ENCODE measurements around the gene STARD10.
A peak's percentile ranks its signal among the peaks of the same experiment; 100 is the strongest.
"Not testable (repeated sequence)": the region's sequence is repeated elsewhere in the genome, so short reads cannot be mapped to it uniquely, and the experiment has no call there.

The STARD10 gene, protein sequence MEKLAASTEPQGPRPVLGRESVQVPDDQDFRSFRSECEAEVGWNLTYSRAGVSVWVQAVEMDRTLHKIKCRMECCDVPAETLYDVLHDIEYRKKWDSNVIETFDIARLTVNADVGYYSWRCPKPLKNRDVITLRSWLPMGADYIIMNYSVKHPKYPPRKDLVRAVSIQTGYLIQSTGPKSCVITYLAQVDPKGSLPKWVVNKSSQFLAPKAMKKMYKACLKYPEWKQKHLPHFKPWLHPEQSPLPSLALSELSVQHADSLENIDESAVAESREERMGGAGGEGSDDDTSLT

DNA sequence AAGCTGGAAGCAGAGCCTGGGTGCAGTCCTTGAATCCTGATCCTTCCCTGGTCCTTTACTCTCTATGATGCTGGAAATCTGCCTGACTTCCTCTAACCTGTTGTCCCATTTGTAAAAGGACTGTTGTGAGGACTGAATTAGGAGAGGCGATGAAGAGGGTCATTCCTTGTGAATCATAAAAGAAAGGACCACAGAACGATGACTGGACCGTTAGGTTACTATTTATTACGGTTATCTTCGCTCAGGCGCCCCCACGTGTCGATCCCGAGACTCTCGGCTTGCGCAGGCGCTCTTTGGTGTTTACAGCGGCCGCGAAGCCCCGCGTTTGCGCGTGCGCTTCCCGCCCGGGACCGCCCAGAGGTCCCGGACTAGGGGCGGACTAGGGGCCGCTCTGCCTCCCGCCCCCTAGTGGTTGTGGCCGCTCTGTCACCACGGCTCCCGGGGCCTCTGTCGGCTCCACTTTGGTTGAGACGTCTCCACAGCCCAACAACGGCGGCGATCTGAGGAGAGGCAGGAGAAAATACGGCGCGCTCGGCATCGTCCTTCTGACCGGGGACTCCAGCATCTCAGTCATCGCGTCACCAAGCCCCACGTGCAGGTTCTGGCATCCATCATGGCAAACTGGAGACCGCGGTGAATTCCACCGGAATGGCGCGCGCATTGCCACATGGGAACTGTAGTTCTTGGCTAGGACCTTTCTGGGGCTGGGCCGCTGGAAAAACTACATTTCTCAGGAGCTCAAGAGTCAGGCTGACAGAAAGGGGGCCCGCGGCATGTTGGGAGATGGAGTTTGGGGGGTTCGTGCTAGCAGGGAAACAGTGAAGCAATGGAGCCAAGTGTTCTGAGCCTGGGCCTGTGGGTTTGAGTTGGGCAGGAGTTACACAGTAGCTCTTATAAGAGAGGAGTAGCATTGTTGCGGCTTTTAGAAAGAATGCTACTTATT, at the start of gene STARD10:
Gene STARD10, minus strand, starts transcription at position 623 of the 943 bp plus-strand sequence. CDS start 12,866 bp downstream, outside the sequence.
- DNase-seq (ENCODE audit: low read depth in 1 of 2, low spot score in 1 of 2) = peak; percentile 87 to 92

- DNase-seq (ENCODE audit: low read depth in 1 of 2, low spot score in 1 of 2) = no peak
Observed at GRCh38 chr11:72842653-72843330, 48.9 kb upstream of the STARD10 start.

DNA sequence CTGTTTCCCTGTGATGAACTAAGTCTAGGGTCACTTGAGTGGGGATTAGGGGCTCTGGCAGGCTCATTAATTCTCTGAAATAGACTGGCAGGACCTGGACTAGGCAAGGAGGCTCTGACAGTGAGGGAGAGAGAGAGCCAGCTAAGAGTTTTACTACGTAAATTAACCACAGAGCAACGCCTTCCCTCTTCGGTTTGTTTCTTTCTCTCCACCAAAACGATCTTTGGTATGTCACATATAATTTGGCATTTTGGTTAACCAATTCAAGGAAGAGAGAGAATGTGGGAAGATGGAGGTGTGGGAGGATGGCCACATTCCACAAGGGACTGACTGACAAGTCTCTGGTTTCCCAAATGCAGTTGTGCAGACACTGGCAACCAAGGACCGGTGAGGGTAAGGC, 48.3 kb upstream of the STARD10 start:
- no peak for DNase-seq (ENCODE audit: low read depth in 1 of 2, low spot score in 1 of 2)

GRCh38 chr11:72841397-72841796, 47.5 kb upstream of the STARD10 start:
- no peak for DNase-seq (ENCODE audit: low read depth in 1 of 2, low spot score in 1 of 2)

- DNase-seq (ENCODE audit: low read depth in 1 of 2, low spot score in 1 of 2) = no peak
Observed at GRCh38 chr11:72840780-72841179, 46.9 kb upstream of the STARD10 start.

DNA sequence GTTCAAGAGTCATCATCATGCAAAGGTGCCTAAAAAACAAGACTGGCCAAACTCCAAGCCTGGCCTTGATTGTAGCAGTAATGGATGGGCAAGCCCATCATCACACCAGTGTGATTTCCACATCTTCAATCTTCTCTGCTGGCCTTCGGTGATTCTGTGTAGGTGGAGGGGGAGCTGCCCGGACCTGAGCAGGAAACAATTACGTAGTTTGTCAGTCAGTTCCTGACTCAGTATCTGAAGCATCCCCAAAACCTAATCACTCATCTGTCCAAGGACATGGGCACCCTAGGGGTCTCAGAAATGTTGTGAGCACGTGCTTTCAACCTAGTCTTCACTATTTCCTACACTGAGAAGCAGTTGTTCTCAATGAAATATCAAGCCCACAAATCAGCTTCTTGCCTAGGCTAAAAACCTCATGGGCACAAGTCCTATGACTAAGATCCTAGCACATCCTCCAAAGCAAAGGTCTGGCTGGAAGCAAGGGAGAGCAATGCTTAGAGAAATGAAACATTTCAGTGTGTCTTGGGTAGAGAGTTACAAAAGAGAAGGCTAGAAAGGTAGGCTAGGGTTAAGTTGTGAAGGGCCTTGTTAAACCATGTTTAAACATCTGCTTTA, 45.0 kb upstream of the STARD10 start:
- no peak for DNase-seq (ENCODE audit: low read depth in 1 of 2, low spot score in 1 of 2)

DNA sequence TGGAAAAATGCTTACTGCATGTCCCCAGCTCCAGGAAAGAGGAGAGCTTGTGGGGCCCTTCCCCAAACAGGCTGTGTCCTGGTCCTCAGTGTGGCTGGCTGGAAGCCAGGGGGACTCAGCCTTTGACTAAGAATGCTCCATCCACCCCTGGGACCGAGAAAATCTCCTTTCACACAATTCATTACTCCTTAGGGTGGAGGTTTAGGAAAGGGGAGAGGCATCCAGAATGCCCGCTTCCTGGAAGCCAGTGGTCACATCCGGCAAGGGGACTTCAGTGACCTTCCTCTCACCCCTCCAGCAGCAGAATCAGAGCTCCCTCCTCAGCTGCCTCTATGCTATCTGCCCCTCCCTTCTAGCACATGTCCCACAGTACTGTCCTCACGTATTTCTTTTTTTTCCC, 42.3 kb upstream of the STARD10 start:
- DNase-seq (ENCODE audit: low read depth in 1 of 2, low spot score in 1 of 2) = no peak

GRCh38 chr11:72834905-72835304, 41.1 kb upstream of the STARD10 start:
- no peak for DNase-seq (ENCODE audit: low read depth in 1 of 2, low spot score in 1 of 2)

DNA sequence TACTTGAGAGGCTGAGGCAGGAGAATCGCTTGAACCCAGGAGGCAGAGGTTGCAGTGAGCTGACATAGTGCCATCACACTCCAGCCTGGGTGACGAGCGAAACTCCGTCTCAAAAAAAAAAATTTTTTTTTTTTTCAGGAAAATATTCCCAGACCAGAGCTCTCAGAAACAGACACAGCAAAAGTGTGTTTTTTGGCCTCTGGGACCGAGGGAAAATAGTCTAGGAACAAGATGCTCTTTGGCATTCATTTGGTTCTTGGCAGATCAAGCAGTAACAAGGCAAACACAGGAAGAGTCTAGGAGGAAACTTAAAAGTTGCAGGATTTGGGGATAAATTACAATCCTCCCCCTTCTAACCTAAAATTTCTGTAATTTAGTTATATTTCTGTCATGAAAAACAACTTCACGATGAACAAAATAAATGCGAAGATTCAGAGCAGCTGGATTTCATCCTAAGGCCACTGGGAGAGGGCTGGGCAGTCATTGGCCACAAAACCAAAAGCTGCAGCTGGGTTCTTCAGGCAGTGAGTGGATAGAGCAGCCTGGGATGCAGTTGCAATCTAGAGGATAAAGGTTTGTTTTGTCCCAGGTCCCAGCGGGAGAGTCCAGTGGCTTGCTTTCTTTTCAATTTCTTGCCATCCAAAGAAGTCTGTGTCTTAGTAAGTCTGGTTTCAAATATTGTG, 40.1 kb upstream of the STARD10 start:
- DNase-seq (ENCODE audit: low read depth in 1 of 2, low spot score in 1 of 2) = no peak

DNA sequence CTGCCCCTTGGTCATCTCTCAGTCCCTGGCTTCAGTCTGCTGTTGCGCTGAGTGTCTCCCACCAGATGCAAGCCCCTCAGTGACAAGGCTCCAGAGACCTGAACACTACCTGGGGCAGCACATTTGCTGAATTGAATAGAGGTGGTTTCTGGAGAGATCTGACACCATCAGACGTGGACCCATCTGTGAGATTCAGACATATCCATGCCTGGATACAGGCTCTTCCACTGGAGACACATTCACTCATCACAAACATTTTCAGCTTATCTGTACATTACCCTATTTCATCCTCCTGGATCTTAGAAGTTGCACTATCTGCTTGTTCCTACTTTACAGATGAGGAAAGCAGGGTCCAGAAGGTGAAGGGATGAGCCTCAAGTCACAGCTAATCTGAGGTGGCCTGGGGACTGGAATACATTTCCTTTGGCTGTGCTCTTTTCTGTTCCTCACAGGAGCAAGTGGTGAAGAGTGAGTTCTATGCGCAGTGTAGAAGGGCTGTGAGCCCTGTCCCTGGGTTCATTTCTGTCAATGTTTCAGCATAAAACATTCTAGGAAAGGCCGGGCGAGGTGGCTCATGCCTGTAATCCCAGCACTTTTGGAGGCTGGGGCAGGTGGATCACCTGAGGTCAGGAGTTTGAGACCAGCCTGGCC, 39.4 kb upstream of the STARD10 start:
- no peak for DNase-seq (ENCODE audit: low read depth in 1 of 2, low spot score in 1 of 2)

DNA sequence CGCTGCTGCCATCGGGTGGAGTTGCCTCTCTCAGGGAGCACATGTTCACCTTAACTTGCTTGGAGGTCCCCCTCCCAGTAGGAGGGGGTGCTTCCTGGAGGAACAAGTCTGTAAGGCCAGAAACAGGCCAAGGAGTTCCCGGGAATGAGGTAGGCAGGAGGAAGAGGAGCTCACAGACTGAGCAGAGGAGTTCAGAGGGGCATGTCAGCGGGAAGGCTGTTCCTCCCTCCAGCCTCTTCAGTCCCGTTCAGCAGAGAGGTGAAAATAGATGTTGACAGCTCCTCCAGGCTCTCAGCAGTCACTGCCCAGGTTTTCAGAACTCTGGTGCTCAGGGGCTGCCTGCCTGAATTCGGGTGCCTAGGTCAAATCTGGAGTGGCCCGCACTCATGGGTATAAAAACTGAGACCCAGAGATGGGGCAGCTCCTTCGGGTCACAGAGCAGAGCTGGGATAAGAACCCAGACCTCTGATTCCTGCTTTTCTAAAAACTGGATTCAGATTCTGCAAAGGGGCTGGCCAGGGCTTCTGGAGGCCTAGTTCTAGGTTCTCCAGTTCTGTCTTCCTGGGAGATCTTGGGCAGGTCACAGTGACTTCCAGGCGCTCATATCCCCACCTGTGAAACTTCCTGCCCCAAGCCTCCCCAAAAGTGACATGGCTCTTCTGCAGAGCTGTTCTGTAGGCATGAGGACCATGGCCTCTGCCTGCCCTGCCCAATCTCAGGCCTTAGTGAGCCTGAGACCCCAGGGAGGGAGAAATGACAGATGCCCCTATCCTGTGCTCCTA, 38.6 kb upstream of the STARD10 start:
- no peak for DNase-seq (ENCODE audit: low read depth in 1 of 2, low spot score in 1 of 2)

- no peak for DNase-seq (ENCODE audit: low read depth in 1 of 2, low spot score in 1 of 2)
Observed at GRCh38 chr11:72831521-72832300, 37.9 kb upstream of the STARD10 start.

GRCh38 chr11:72829884-72830533, 36.2 kb upstream of the STARD10 start:
- no peak for DNase-seq (ENCODE audit: low read depth in 1 of 2, low spot score in 1 of 2)

DNA sequence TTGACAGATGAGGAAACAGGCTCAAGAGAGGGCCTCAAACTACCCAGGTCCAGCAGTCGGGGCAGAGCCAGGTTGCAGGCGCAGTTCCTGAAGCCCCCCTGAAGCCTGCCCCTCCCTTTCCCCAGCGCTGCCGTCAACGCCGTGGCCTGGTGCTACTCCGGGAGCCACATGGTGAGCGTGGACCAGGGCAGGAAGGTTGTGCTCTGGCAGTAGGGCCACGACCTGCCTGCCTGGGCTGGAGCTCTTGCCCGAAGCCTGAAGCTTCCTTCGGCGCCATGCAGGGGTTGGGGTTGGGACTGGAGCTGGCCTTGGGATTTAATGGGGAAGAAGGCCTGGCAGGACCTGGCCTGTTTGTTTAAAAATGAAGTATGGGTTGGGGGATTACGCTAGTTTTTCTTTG, 35.3 kb upstream of the STARD10 start:
- no peak for DNase-seq (ENCODE audit: low read depth in 1 of 2, low spot score in 1 of 2)

- no peak for DNase-seq (ENCODE audit: low read depth in 1 of 2, low spot score in 1 of 2)
Observed at GRCh38 chr11:72828692-72829101, 34.9 kb upstream of the STARD10 start.

DNA sequence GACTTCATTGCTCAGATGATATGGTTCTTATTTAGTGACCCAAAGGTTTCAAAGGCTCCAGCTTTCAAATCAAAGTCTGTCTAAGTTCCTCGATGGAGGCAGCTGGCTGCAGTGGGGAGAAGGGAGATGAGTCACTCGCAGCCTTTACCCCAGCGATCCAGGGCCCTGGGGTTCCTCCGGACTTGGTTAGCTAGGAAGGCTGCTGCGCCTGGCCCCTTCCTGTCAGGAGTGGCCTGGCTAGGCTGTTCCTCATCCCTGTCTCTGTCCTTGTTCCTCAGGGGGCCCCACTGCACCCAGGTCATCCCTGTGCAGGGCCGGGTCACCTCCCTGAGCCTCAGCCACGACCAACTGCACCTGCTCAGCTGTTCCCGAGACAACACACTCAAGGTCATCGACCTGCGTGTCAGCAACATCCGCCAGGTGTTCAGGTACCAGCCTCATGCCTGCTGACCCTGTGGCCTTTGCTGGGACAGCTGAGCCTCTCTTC, 34.3 kb upstream of the STARD10 start:
- no peak for DNase-seq (ENCODE audit: low read depth in 1 of 2, low spot score in 1 of 2)

DNA sequence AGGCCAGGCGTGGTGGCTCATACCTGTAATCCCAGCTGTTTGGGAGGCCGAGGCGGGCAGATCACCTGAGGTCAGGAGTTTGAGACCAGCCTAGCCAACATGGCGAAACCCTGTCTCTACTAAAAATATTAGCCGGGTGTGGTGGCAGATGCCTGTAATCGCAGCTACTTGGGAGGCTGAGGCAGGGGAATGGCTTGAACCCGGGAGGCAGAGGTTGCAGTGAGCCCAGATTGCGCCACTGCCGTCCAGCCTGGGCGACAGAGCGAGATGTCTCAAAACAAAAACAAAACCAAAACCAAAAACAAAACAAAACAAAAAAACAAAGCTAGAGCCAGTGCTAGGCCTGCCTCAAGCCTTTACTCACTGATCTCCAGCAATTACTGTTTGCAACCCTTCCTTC, 33.8 kb upstream of the STARD10 start:
- DNase-seq (ENCODE audit: low read depth in 1 of 2, low spot score in 1 of 2) = not testable (repeated sequence)

DNA sequence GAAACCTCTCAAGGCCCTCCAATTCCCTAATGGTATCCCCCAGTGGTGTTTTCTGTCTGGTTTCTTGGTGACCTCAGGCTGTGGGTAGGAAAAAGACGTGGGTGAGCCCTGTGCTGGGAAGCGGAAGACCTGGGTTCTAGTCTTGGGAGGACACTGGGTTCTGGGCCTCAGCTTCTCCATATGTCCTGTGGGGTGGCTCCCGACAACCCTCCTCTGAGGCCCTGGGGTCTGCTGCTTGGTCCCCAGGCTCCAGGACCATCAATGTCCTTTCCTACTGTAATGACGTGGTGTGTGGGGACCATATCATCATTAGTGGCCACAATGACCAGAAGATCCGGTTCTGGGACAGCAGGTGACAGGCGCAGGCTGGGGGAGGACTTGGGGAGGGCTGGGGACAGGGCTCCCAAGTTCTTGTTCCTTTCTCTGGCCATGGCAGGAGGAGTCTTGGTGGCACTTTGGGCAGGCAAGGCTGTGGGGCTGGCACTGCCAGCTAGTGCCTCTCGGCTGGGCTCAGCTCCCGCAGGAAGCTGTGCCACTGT, 33.2 kb upstream of the STARD10 start:
- DNase-seq (ENCODE audit: low read depth in 1 of 2, low spot score in 1 of 2) = no peak
